ENCODE results near the gene NCOA1.

DNA sequence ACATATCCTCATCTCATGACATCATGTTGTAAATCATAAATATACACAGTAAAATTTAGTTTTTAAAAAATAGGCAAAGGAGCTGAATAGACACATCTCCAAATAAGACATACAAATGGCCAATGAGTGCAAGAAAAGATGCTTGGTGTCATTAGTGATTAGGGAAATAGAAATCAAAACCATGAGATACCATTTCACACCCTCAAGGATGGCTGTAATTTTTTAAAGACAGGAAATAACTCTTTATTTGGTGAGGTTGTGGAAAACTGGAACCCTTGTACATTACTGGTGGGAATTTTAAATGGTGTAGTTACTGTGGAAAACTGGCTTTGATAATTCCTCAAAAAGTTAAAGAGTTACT, 160.6 kb downstream of the NCOA1 start:
- TF ChIP-seq, protein P1, sequence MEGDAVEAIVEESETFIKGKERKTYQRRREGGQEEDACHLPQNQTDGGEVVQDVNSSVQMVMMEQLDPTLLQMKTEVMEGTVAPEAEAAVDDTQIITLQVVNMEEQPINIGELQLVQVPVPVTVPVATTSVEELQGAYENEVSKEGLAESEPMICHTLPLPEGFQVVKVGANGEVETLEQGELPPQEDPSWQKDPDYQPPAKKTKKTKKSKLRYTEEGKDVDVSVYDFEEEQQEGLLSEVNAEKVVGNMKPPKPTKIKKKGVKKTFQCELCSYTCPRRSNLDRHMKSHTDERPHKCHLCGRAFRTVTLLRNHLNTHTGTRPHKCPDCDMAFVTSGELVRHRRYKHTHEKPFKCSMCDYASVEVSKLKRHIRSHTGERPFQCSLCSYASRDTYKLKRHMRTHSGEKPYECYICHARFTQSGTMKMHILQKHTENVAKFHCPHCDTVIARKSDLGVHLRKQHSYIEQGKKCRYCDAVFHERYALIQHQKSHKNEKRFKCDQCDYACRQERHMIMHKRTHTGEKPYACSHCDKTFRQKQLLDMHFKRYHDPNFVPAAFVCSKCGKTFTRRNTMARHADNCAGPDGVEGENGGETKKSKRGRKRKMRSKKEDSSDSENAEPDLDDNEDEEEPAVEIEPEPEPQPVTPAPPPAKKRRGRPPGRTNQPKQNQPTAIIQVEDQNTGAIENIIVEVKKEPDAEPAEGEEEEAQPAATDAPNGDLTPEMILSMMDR (IDR thresholded peaks at IDR 0.05), result no peak
- no peak for TF ChIP-seq POLR2A (IDR thresholded peaks at IDR 0.05)

Data from gastroesophageal sphincter (tissue), 3 donors.